NCI-H345 (cell line): Measurements from ENCODE around the gene TAS2R13.

Source experiments
- DNase-seq: peaks from one replicate; lab custom pipeline; 2025; lab: John Stamatoyannopoulos, UW

TAS2R13 gene

DNA sequence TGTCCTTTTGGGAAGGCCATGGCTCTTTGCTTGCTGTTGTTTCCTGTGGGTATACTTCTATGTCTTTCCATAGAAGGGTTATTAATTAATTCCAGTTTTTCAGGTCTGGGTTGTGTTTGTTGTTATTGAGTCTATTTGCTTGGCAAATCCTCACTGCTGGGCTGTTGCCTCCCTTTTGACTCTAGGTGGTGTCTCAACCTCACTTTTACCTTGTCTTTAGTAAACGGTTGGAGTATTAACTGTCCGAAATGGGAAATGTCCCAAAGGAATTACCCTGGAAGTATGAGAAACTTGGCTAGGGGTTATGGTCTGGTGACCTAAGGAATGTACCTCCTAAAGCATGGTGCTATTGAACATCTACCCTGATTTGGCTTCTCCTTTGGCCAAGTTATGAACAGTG is 42.0 kb downstream of the TAS2R13 start:
- DNase-seq, result no peak

DNA sequence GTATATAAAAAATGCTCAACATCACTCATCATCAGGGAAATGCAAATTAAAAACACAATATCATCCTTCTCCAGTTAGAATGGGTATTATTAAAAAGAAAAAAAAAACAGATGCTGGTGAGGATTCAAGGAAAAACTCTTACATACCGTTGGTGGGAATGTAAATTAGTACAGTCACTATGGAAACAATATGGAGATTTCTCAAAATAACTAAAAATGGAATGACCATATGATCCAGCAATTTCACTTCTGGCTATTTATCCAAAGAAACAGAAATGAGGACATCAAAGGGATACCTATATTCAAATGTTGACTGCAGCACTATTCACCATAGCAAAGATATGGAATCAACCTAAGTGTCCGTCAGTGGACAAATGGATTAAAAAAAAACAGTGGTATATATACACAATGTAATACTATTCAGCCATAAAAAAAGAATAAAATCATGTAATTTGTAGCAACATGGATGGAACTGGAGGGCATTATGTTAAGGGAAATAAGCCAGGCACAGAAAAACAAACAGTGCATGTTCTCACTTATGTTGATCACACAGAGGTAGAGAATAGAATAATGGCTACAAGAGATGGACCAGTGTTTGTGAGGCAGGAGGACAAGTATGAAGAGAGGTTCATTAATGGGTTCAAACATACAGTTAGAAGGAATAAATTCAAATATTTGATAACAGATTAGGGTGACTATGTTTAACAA is 45.7 kb downstream of the TAS2R13 start:
- DNase-seq, result no peak

DNA sequence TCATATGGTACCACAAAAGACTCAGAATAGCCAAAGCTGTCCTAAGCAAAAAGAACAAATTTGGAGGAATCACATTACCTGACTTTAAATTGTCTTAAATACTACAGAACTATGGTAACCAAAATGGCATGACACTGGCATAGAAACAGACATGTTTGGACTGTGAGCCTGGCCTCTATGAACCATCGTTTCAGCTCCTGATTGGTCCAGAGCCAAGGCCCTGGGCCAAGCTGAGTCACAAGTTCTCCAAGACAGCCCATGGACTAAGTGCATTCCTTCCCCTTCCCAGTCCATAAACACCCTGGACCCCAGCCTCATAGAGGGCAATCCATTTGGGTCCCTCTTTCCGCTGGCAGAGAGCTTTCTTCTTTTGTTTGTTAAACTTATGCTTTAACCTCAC is 48.0 kb downstream of the TAS2R13 start:
- DNase-seq, result no peak
